ENCODE results near the gene PERM1. TPM values are rescaled to one million over a fixed set of nuclear protein-coding genes. Genes with fewer than 3 reads are reported as not detected.

PERM1 gene
- total RNA-seq, 4 donors from 2014 or later = 0.35 TPM; not detected in 3

- Histone ChIP-seq H3K36me3 (peaks cover 0 to 47% (median 0%) of the 10 kb centered on the region in 3 donors), H3K27ac (peak overlapping the region in 3 of 4 donors; percentile 4 to 74 (median 70)), H3K4me3 (no peak overlapping the region), H3K27me3 (peaks cover 0 to 30% of the 10 kb centered on the region in 2 donors), H3K9me3 (no peaks in the 10 kb centered on the region), H3K4me1 (peaks cover 5 to 40% (median 27%) of the 10 kb centered on the region in 4 donors)
- no peak for DNase-seq
- no peak for TF ChIP-seq POLR2A (IDR thresholded peaks at IDR 0.05)
- TF ChIP-seq, protein P1, sequence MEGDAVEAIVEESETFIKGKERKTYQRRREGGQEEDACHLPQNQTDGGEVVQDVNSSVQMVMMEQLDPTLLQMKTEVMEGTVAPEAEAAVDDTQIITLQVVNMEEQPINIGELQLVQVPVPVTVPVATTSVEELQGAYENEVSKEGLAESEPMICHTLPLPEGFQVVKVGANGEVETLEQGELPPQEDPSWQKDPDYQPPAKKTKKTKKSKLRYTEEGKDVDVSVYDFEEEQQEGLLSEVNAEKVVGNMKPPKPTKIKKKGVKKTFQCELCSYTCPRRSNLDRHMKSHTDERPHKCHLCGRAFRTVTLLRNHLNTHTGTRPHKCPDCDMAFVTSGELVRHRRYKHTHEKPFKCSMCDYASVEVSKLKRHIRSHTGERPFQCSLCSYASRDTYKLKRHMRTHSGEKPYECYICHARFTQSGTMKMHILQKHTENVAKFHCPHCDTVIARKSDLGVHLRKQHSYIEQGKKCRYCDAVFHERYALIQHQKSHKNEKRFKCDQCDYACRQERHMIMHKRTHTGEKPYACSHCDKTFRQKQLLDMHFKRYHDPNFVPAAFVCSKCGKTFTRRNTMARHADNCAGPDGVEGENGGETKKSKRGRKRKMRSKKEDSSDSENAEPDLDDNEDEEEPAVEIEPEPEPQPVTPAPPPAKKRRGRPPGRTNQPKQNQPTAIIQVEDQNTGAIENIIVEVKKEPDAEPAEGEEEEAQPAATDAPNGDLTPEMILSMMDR (IDR thresholded peaks at IDR 0.05) = no peak
Measured at GRCh38 chr1:944341-945325, 37.3 kb downstream of the PERM1 start.

- Histone ChIP-seq H3K4me3 (no peak overlapping the region), H3K27me3 (peaks cover 0 to 31% of the 10 kb centered on the region in 2 donors), H3K27ac (peak overlapping the region; percentile 43 to 74 (median 58)), H3K36me3 (peaks cover 0 to 38% (median 0%) of the 10 kb centered on the region in 3 donors), H3K4me1 (peaks cover 5 to 43% (median 27%) of the 10 kb centered on the region in 4 donors), H3K9me3 (no peaks in the 10 kb centered on the region)
- TF ChIP-seq POLR2A (IDR thresholded peaks at IDR 0.05) = no peak
- TF ChIP-seq, protein P1 (IDR thresholded peaks at IDR 0.05) = no peak
- DNase-seq = no peak
Measured at GRCh38 chr1:943545-944340, 38.1 kb downstream of the PERM1 start.

DNA sequence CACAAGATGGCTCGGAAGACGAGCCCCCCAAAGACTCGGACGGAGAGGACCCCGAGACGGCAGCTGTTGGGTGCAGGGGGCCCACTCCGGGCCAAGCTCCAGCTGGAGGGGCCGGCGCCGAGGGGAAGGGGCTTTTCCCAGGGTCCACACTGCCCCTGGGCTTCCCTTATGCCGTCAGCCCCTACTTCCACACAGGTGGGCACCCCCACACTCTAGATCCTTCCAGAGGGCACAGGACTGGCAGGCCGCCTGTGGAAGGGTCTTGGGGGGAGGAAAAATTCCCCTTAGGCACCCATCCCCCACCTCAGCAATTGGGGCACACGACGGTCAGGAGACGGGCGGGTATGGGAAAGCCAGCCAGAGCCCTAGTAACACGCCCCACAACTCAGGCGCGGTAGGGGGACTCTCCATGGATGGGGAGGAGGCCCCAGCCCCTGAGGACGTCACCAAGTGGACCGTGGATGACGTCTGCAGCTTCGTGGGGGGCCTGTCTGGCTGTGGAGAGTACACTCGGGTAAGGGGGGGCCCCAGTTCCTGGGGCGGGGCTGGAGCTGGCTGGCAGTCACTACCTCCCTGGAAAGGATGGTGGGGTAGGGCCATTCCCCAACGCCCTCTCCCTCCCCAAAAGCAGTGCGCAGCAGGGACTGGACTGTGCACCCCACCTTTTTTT is 38.9 kb downstream of the PERM1 start:
- Histone ChIP-seq H3K36me3 (peaks cover 0 to 31% (median 0%) of the 10 kb centered on the region in 3 donors), H3K4me1 (peaks cover 5 to 43% (median 27%) of the 10 kb centered on the region in 4 donors), H3K27ac (peak overlapping the region; percentile 27 to 74 (median 71)), H3K27me3 (peaks cover 0 to 36% of the 10 kb centered on the region in 2 donors), H3K9me3 (no peaks in the 10 kb centered on the region), H3K4me3 (peak overlapping the region in 3 of 4 donors; percentile 50 to 53 (median 52))
- DNase-seq = no peak
- TF ChIP-seq, protein P1 (IDR thresholded peaks at IDR 0.05) = no peak
- TF ChIP-seq POLR2A (IDR thresholded peaks at IDR 0.05) = no peak

- peaks cover 0 to 25% (median 0%) of the 10 kb centered on the region in 3 donors for H3K36me3 ChIP-seq
- H3K9me3 ChIP-seq = no peaks in the 10 kb centered on the region
- no peak for DNase-seq
- H3K4me3 ChIP-seq = peak overlapping the region; percentile 18 to 53 (median 51)
- peak overlapping the region; percentile 27 to 74 (median 71) for H3K27ac ChIP-seq
- peaks cover 0 to 36% of the 10 kb centered on the region in 2 donors for H3K27me3 ChIP-seq
- peaks cover 5 to 43% (median 27%) of the 10 kb centered on the region in 4 donors for H3K4me1 ChIP-seq
- TF ChIP-seq, protein P1 (IDR thresholded peaks at IDR 0.05) = no peak
- TF ChIP-seq POLR2A (IDR thresholded peaks at IDR 0.05) = no peak
Measured at GRCh38 chr1:942411-942821, 39.5 kb downstream of the PERM1 start.

All from Peyer's patch (tissue), 4 donors.